Endodermal cell (in vitro differentiated cells): ENCODE results near the gene HOMER3. TPM values are rescaled to one million over a fixed set of nuclear protein-coding genes. Genes with fewer than 3 reads are reported as not detected.

ENCODE experiments used
- DNase-seq: peaks from one replicate; pipeline ENCODE4 v3.0.0-alpha.2; 2017
- H3K27ac ChIP-seq: 2 replicates; pipeline ENCODE4 v1.5.1; 2013; ENCODE audit warnings: mild to moderate bottlenecking, low read depth, low read length, moderate library complexity
- H3K27me3 ChIP-seq: 2 replicates; pipeline ENCODE4 v1.6.1; 2013; ENCODE audit warnings: mild to moderate bottlenecking, low read length, moderate library complexity; ENCODE audit not compliant: insufficient read depth, control insufficient read depth, poor library complexity, severe bottlenecking
- H3K36me3 ChIP-seq: 2 replicates; pipeline ENCODE4 v1.7.0; 2013; ENCODE audit warnings: mild to moderate bottlenecking, low read length, moderate library complexity; ENCODE audit not compliant: control insufficient read depth, insufficient read depth
- H3K4me1 ChIP-seq: one replicate; pipeline ENCODE4 v1.7.0; 2013; ENCODE audit warnings: low read length; ENCODE audit not compliant: control insufficient read depth, insufficient read depth
- H3K4me3 ChIP-seq: 2 replicates; pipeline ENCODE4 v1.5.1; 2013; ENCODE audit warnings: mild to moderate bottlenecking, low read length, moderate library complexity
- H3K9ac ChIP-seq: 2 replicates; pipeline ENCODE4 v1.6.1; 2013; ENCODE audit warnings: mild to moderate bottlenecking, low read length, moderate library complexity; ENCODE audit not compliant: poor library complexity, severe bottlenecking; ENCODE audit errors: extremely low read depth
- H3K9me3 ChIP-seq: 2 replicates; pipeline ENCODE4 v1.6.1; 2013; ENCODE audit warnings: mild to moderate bottlenecking, low read length, moderate library complexity; ENCODE audit not compliant: control insufficient read depth
- H3K27ac Mint-ChIP-seq: 2 replicates; pipeline ENCODE4 v1.8.0; 2020; ENCODE audit warnings: mixed read lengths
- H3K27me3 Mint-ChIP-seq: 2 replicates; pipeline ENCODE4 v1.8.0; 2021; ENCODE audit warnings: mild to moderate bottlenecking, mixed read lengths; ENCODE audit not compliant: insufficient read depth
- H3K36me3 Mint-ChIP-seq: 2 replicates; pipeline ENCODE4 v1.8.0; 2020; ENCODE audit warnings: low read depth, mixed read lengths
- H3K4me1 Mint-ChIP-seq: 2 replicates; pipeline ENCODE4 v1.8.0; 2020; ENCODE audit warnings: mixed read lengths
- H3K4me3 Mint-ChIP-seq: 2 replicates; pipeline ENCODE4 v1.8.0; 2020; ENCODE audit warnings: mild to moderate bottlenecking, moderate library complexity, mixed read lengths
- H3K9me3 Mint-ChIP-seq: 2 replicates; pipeline ENCODE4 v1.8.0; 2020; ENCODE audit warnings: mild to moderate bottlenecking, mixed read lengths
- CTCF ChIP-seq: fragments of 200-600 bp; sonication (generic); conservative IDR thresholded peaks from 2 replicates; pipeline ENCODE4 v1.5.0; 2021; ENCODE audit warnings: antibody characterized with exemption, mild to moderate bottlenecking
- WGBS, 2 experiments: methylation state at CpG; one replicate each; pipeline versions ENCODE4 v1.1.5 to v1.1.7; 2013; ENCODE audit warnings: missing lambda C conversion rate in 2 of 2, mixed read lengths in 1 of 2; ENCODE audit not compliant: insufficient coverage in 1 of 2, insufficient read length in 1 of 2; 5-methylcytosine and 5-hydroxymethylcytosine counted together
- long read RNA-seq, 4 experiments: library from polyadenylated mRNA in 2 of 4; library from RNA in 1 of 4; library from capped mRNA in 1 of 4; stranded (forward) in 3 of 4; unstranded in 1 of 4; transcript quantifications; one replicate each; pipeline ENCODE4 v2.0.0, GENCODE V29; 2020 to 2021; ENCODE audit warnings: inconsistent platforms in 1 of 4
- polyA plus RNA-seq, 2 experiments: library from polyadenylated mRNA; stranded (reverse); fragments of 50-300 nt; gene quantifications; one replicate each; pipeline ENCODE4 v1.2.3, GENCODE V29; 2013
- total RNA-seq, 2 donors: library from RNA; stranded (reverse); fragmentation: NEBNext Ultra II Directional in 1 of 2; extraction: Animal tissue kit (Norgen Biotek cat#: 25700) in 1 of 2; gene quantifications; 2 replicates in 1 of 2; 3 replicates in 1 of 2; pipeline ENCODE4 v1.2.1, GENCODE V29; 2021

HOMER3 gene
- 10 to 100 TPM; 21.5 to 31.2 TPM for total RNA-seq
- 63.3 TPM for polyA plus RNA-seq (2013, experiment 1 of 2)
- polyA plus RNA-seq (2013, experiment 2 of 2): 51.0 TPM
- long read RNA-seq, experiment 1, partial matches to known transcripts: 2 of 7 reads
- long read RNA-seq, experiment 1, other reads (novel, unspliced or antisense): 3 of 7 reads
- long read RNA-seq, experiment 2, transcript HOMER3-202 (10 exons, 1,557 nt): major isoform, 52 of 100 reads
- long read RNA-seq, experiment 2, partial matches to known transcripts: 2 of 100 reads
- long read RNA-seq, experiment 2, other reads (novel, unspliced or antisense): 44 of 100 reads
- long read RNA-seq, experiment 3, transcript HOMER3-202 (10 exons, 1,557 nt): major isoform, 6 of 36 reads
- long read RNA-seq, experiment 3, partial matches to known transcripts: 0 of 36 reads
- long read RNA-seq, experiment 3, other reads (novel, unspliced or antisense): 29 of 36 reads
- long read RNA-seq, experiment 4, partial matches to known transcripts: 4 of 24 reads
- long read RNA-seq, experiment 4, other reads (novel, unspliced or antisense): 20 of 24 reads

DNA sequence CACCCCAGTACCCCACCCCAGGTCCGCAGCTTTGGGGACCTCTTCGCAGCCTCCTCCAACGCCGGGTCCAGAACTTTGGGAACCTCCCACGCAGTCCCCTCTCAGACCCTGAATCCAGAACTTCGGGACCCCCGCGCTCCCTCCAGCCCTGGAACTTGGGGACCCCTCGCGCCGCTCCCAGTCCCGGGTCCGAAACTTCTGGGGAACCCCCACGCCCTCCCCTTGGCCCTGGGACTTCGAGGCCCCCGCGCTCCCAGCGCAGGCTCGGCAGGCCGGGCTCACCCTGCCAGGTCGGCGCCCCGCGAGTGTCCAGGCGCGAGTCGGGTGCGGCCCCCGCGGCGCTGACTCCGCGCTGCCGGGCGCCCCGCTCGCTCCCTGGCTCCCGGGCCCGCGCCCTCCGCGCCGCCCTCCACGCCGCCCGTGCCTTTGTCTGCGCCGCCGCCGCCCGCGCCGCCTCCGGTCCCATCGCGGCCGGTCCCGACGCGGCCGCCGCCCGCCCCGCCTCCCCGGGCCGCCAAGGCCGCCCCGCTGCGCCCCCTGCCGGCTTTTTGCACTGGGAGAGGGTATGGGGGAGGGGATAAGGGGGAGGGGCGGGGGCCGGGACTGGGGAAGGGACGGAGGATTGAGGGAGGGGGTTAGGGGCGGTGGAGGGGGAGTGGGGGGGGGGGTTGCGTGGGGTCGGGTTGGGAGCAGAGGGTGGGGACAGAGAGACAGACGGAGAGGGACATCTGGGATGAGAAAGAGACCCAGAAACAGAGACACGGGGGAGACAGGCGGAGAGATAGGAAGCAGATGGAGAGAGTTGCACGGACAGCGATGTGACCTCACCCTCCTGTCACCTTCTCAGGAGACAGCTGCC, at the start of gene HOMER3:
HOMER3 (minus strand) TSS at position 449 of the 859 bp plus-strand sequence. CDS start 2,235 bp downstream, outside the sequence.
- Histone ChIP-seq H3K27me3 (peaks cover 14% of the 10 kb centered on the region), H3K9ac (peak within 1 kb of the TSS; percentile 59), H3K9me3 (no peaks in the 10 kb centered on the region), H3K36me3 (no peaks in the 10 kb centered on the region), H3K4me3 (peak within 1 kb of the TSS; percentile 82), H3K27ac (peak within 1 kb of the TSS; percentile 49), H3K4me1 (no peaks in the 10 kb centered on the region)
- Mint-ChIP-seq H3K9me3 (no peaks in the 10 kb centered on the region), H3K4me1 (peaks cover 7% of the 10 kb centered on the region), H3K27ac (peak within 1 kb of the TSS; percentile 82), H3K36me3 (peaks cover 16% of the 10 kb centered on the region), H3K27me3 (peaks cover 53% of the 10 kb centered on the region), H3K4me3 (peak within 1 kb of the TSS; percentile 75)
- WGBS, 2 experiments: 2 to 7% methylated on average over 23 to 66 of the region's 81 CpGs
- DNase-seq: peak; percentile 88
- peak; percentile 25 for TF ChIP-seq CTCF

DNA sequence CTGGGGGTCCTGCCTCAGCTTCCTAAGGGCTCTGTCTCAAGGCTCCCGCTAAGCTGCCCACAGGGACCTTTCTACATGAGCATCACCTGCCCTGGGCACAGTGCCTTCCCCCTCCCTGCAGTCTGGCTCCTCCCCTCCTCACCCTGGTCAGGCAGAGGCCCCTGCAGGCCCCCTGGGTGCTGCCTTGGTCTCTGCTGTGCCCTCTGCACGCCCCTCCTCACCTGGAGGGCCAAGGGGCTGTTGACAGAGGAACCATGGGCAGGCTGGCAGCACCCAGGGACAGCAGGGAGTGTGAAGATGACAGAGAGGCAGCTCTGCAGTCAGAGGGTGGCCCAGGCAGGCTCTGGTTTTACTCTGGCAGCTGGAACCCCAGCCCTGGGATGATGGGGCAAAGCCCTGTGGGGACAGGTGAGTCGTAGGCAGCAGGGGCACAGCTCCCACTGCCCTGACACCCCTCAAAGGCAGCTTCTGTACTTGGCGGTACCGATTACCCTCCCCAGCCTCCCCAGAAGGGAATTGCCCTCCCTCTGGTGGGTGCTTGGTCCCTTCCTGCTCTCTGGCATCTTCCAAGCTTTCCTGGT, 49.2 kb upstream of the HOMER3 start:
- Histone ChIP-seq H3K9me3 (no peaks in the 10 kb centered on the region), H3K4me3 (no peak overlapping the region), H3K27me3 (no peaks in the 10 kb centered on the region), H3K4me1 (no peaks in the 10 kb centered on the region), H3K9ac (no peak overlapping the region), H3K36me3 (peaks cover 35% of the 10 kb centered on the region), H3K27ac (no peak overlapping the region)
- peaks cover 26% of the 10 kb centered on the region for H3K36me3 Mint-ChIP-seq
- peaks cover 1% of the 10 kb centered on the region for H3K4me1 Mint-ChIP-seq
- no peak for DNase-seq
- H3K4me3 Mint-ChIP-seq: no peak overlapping the region
- H3K27ac Mint-ChIP-seq: no peak overlapping the region
- 85 to 92% methylated on average over 2 to 5 of the region's 5 CpGs for WGBS, 2 experiments
- no peaks in the 10 kb centered on the region for H3K9me3 Mint-ChIP-seq
- H3K27me3 Mint-ChIP-seq: peaks cover 17% of the 10 kb centered on the region
- TF ChIP-seq CTCF: no peak

GRCh38 chr19:18989316-18989715, 48.3 kb upstream of the HOMER3 start:
- H3K27me3 ChIP-seq: no peaks in the 10 kb centered on the region
- H3K36me3 ChIP-seq: peaks cover 26% of the 10 kb centered on the region
- no peak overlapping the region for H3K9ac ChIP-seq
- 93 to 95% methylated on average over 9 to 10 of the region's 10 CpGs for WGBS, 2 experiments
- H3K4me3 Mint-ChIP-seq: no peak overlapping the region
- no peaks in the 10 kb centered on the region for H3K4me1 ChIP-seq
- H3K4me1 Mint-ChIP-seq: peaks cover 1% of the 10 kb centered on the region
- peaks cover 24% of the 10 kb centered on the region for H3K27me3 Mint-ChIP-seq
- DNase-seq: no peak
- no peak overlapping the region for H3K4me3 ChIP-seq
- H3K9me3 ChIP-seq: no peaks in the 10 kb centered on the region
- no peak overlapping the region for H3K27ac ChIP-seq
- no peak overlapping the region for H3K27ac Mint-ChIP-seq
- TF ChIP-seq CTCF: no peak
- peaks cover 23% of the 10 kb centered on the region for H3K36me3 Mint-ChIP-seq
- no peaks in the 10 kb centered on the region for H3K9me3 Mint-ChIP-seq
